Body of pancreas (tissue), 4 donors: Measurements from ENCODE around the gene RAD21L1. TPM values are rescaled to one million over a fixed set of nuclear protein-coding genes. Genes with fewer than 3 reads are reported as not detected.

Source experiments
- ATAC-seq: fragments of 150-250 bp; one replicate; pipeline ENCODE4 v1.9.1; 2016
- DNase-seq, 4 donors: peaks; one replicate each; pipeline ENCODE4 v3.0.0-alpha.2; 2019
- H3K27ac ChIP-seq, 4 donors: fragments of 200-600 bp; sonication (generic); 1 replicate in 3 of 4; 2 replicates in 1 of 4; pipeline versions ENCODE4 v1.5.1 to v1.6.1; 2016 to 2019; ENCODE audit warnings: mild to moderate bottlenecking in 1 of 4, mixed read lengths in 1 of 4, moderate library complexity in 1 of 4
- H3K27me3 ChIP-seq, 2 donors: fragments of 200-600 bp; sonication (generic); one replicate each; pipeline ENCODE4 v1.6.0; 2016; ENCODE audit warnings: mild to moderate bottlenecking in 1 of 2
- H3K36me3 ChIP-seq, 2 donors: fragments of 200-600 bp; sonication (generic); replicated peaks in 1 of 2; 2 replicates each; pipeline ENCODE4 v1.5.1; 2016; ENCODE audit warnings: low read depth in 2 of 2; ENCODE audit not compliant: insufficient read depth in 1 of 2
- H3K4me1 ChIP-seq: fragments of 200-600 bp; sonication (generic); one replicate; pipeline ENCODE4 v1.6.0; 2016
- H3K4me3 ChIP-seq, 2 donors: fragments of 200-600 bp; sonication (generic); 1 replicate in 1 of 2; 2 replicates in 1 of 2; pipeline ENCODE4 v1.5.1; 2016 to 2019
- H3K9me3 ChIP-seq, 3 donors: fragments of 200-600 bp; sonication (generic); 1 replicate in 2 of 3; 2 replicates in 1 of 3; pipeline ENCODE4 v1.5.1; 2016
- CTCF ChIP-seq, 7 experiments: fragments of 450-650 bp in 4 of 7; fragments of 200-600 bp in 3 of 7; sonication (generic) in 3 of 7; IDR thresholded peaks; one replicate each; pipeline ENCODE4 v1.5.1; 2016 to 2019; ENCODE audit warnings: antibody characterized with exemption in 7 of 7
- POLR2A ChIP-seq, 3 donors: fragments of 450-650 bp; IDR thresholded peaks; one replicate each; pipeline ENCODE4 v1.6.1; 2016; ENCODE audit warnings: antibody characterized with exemption in 3 of 3, mild to moderate bottlenecking in 2 of 3
- WGBS, 2 donors: methylation state at CpG; one replicate each; pipeline ENCODE4 v1.1.5; 2017; 5-methylcytosine and 5-hydroxymethylcytosine counted together
- intact Hi-C: fragments of 100-400 bp; cut with DNase I; formaldehyde crosslinking; loops from one replicate; pipeline ENCODE4 v1.15.1; 2023
- total RNA-seq, 2 donors: library from RNA; depleted of rRNA; stranded (reverse); fragments of >200 nt; gene quantifications; one replicate each; pipeline ENCODE4 v1.1.0, GENCODE V29; 2016

RAD21L1 gene
- total RNA-seq, 2 donors from 2014 or later = not detected

- ATAC-seq (no peak), DNase-seq (no peak)
- no peak overlapping the region for H3K4me3 ChIP-seq
- 57 to 71% methylated on average over 3 of the region's 3 CpGs for WGBS, 2 donors
- TF ChIP-seq CTCF (IDR thresholded peaks at IDR 0.05) (no peak), POLR2A (IDR thresholded peaks at IDR 0.05) (no peak)
- intact Hi-C loops = no loop called here
- no peak overlapping the region for H3K27ac ChIP-seq
- no peaks in the 10 kb centered on the region for H3K9me3 ChIP-seq
- H3K36me3 ChIP-seq = no peaks in the 10 kb centered on the region
- H3K4me1 ChIP-seq = peaks cover 12% of the 10 kb centered on the region
- peaks cover 0 to 5% of the 10 kb centered on the region in 2 donors for H3K27me3 ChIP-seq
Observed at GRCh38 chr20:1229541-1229940, 3.7 kb downstream of the RAD21L1 start.

- H3K4me1 ChIP-seq = no peaks in the 10 kb centered on the region
- no peaks in the 10 kb centered on the region for H3K9me3 ChIP-seq
- DNase-seq = no peak
- no peak for TF ChIP-seq CTCF (IDR thresholded peaks at IDR 0.05)
- TF ChIP-seq POLR2A (IDR thresholded peaks at IDR 0.05) = no peak
- no peak for ATAC-seq
- H3K27me3 ChIP-seq = no peaks in the 10 kb centered on the region
- intact Hi-C loops = no loop called here
- no peak overlapping the region for H3K4me3 ChIP-seq
- H3K27ac ChIP-seq = no peak overlapping the region
- WGBS, 2 donors = 86 to 90% methylated on average over 3 of the region's 3 CpGs
- H3K36me3 ChIP-seq = no peaks in the 10 kb centered on the region
Observed at GRCh38 chr20:1232286-1233111, 6.7 kb downstream of the RAD21L1 start.

- intact Hi-C loops = no loop called here
- DNase-seq (no peak), ATAC-seq (no peak)
- H3K4me1 ChIP-seq = no peaks in the 10 kb centered on the region
- H3K4me3 ChIP-seq = no peak overlapping the region
- H3K9me3 ChIP-seq = no peaks in the 10 kb centered on the region
- WGBS, 2 donors = 76 to 90% methylated on average over 5 of the region's 5 CpGs
- no peaks in the 10 kb centered on the region for H3K27me3 ChIP-seq
- no peaks in the 10 kb centered on the region for H3K36me3 ChIP-seq
- no peak overlapping the region for H3K27ac ChIP-seq
- TF ChIP-seq POLR2A (IDR thresholded peaks at IDR 0.05) = no peak
- no peak for TF ChIP-seq CTCF (IDR thresholded peaks at IDR 0.05)
Observed at GRCh38 chr20:1240549-1240948, 14.7 kb downstream of the RAD21L1 start.

- Histone ChIP-seq H3K36me3 (no peaks in the 10 kb centered on the region), H3K27me3 (no peaks in the 10 kb centered on the region), H3K27ac (no peak overlapping the region), H3K9me3 (no peaks in the 10 kb centered on the region), H3K4me3 (no peak overlapping the region), H3K4me1 (no peaks in the 10 kb centered on the region)
- intact Hi-C loops = no loop called here
- DNase-seq = no peak
- ATAC-seq = no peak
- TF ChIP-seq CTCF (IDR thresholded peaks at IDR 0.05) (no peak), POLR2A (IDR thresholded peaks at IDR 0.05) (no peak)
Observed at GRCh38 chr20:1241456-1241855, 15.6 kb downstream of the RAD21L1 start.

GRCh38 chr20:1242099-1242498, 16.3 kb downstream of the RAD21L1 start:
- intact Hi-C loops = no loop called here
- H3K27me3 ChIP-seq = no peaks in the 10 kb centered on the region
- WGBS, 2 donors = 72 to 80% methylated on average over 3 of the region's 3 CpGs
- ATAC-seq = no peak
- H3K36me3 ChIP-seq = no peaks in the 10 kb centered on the region
- no peak for DNase-seq
- H3K4me3 ChIP-seq = no peak overlapping the region
- H3K4me1 ChIP-seq = no peaks in the 10 kb centered on the region
- TF ChIP-seq CTCF (IDR thresholded peaks at IDR 0.05) (no peak), POLR2A (IDR thresholded peaks at IDR 0.05) (no peak)
- no peak overlapping the region for H3K27ac ChIP-seq
- H3K9me3 ChIP-seq = no peaks in the 10 kb centered on the region
